ENCODE measurements around the gene MYL5. TPM values are rescaled to one million over a fixed set of nuclear protein-coding genes. Genes with fewer than 3 reads are reported as not detected.

MYL5 gene
- total and polyA plus RNA-seq, 12 donors, result 5.9 to 77.6 (median 21.5) TPM

GRCh38 chr4:653080-653821, 21.1 kb upstream of the MYL5 start:
- intact Hi-C loops (cut with DNase I), result no loop called here
- no peak for DNase-seq
- WGBS, 4 donors, result 80 to 95% (median 91%) methylated on average over 1 to 35 of the region's 35 CpGs
- Histone ChIP-seq H3K27ac (no peak overlapping the region), H3K4me3 (no peak overlapping the region), H3K27me3 (peaks cover 8% of the 10 kb centered on the region), H3K36me3 (replicated peaks in 1 of 2) (no peaks in the 10 kb centered on the region), H3K9me3 (replicated peaks in 1 of 3) (no peaks in the 10 kb centered on the region), H3K4me1 (replicated peaks in 1 of 2) (no peaks in the 10 kb centered on the region)
- TF ChIP-seq POLR2A (IDR thresholded peaks at IDR 0.05), result no peak
- no peak for TF ChIP-seq CTCF (IDR thresholded peaks at IDR 0.05)

- Histone ChIP-seq H3K4me1 (replicated peaks in 1 of 2) (no peaks in the 10 kb centered on the region), H3K9me3 (replicated peaks in 1 of 3) (no peaks in the 10 kb centered on the region), H3K27me3 (peaks cover 8% of the 10 kb centered on the region), H3K27ac (no peak overlapping the region), H3K36me3 (replicated peaks in 1 of 2) (no peaks in the 10 kb centered on the region), H3K4me3 (no peak overlapping the region)
- TF ChIP-seq POLR2A (IDR thresholded peaks at IDR 0.05), result no peak
- TF ChIP-seq CTCF (IDR thresholded peaks at IDR 0.05), result no peak
- no peak for DNase-seq
- 75 to 90% (median 89%) methylated on average over 13 to 29 of the region's 29 CpGs for WGBS, 4 donors
- intact Hi-C loops (cut with DNase I), result no loop called here
Measured at GRCh38 chr4:653831-654502, 20.4 kb upstream of the MYL5 start.

GRCh38 chr4:654503-654845, 19.9 kb upstream of the MYL5 start:
- no peak overlapping the region for H3K27ac ChIP-seq
- 87 to 93% (median 91%) methylated on average over 16 to 17 of the region's 17 CpGs for WGBS, 4 donors
- DNase-seq, result no peak
- H3K9me3 ChIP-seq (replicated peaks in 1 of 3), result no peaks in the 10 kb centered on the region
- H3K36me3 ChIP-seq (replicated peaks in 1 of 2), result no peaks in the 10 kb centered on the region
- H3K4me1 ChIP-seq (replicated peaks in 1 of 2), result no peaks in the 10 kb centered on the region
- intact Hi-C loops (cut with DNase I), result no loop called here
- peaks cover 8% of the 10 kb centered on the region for H3K27me3 ChIP-seq
- TF ChIP-seq POLR2A (IDR thresholded peaks at IDR 0.05) (no peak), CTCF (IDR thresholded peaks at IDR 0.05) (no peak)
- H3K4me3 ChIP-seq, result no peak overlapping the region

GRCh38 chr4:654871-655463, 19.4 kb upstream of the MYL5 start:
- no peak overlapping the region for H3K4me3 ChIP-seq
- H3K27ac ChIP-seq, result no peak overlapping the region
- no peak for DNase-seq
- H3K9me3 ChIP-seq (replicated peaks in 1 of 3), result no peaks in the 10 kb centered on the region
- intact Hi-C loops (cut with DNase I), result no loop called here
- H3K4me1 ChIP-seq (replicated peaks in 1 of 2), result no peaks in the 10 kb centered on the region
- no peaks in the 10 kb centered on the region for H3K36me3 ChIP-seq (replicated peaks in 1 of 2)
- TF ChIP-seq CTCF (IDR thresholded peaks at IDR 0.05) (no peak), POLR2A (IDR thresholded peaks at IDR 0.05) (no peak)
- WGBS, 4 donors, result 44 to 57% (median 48%) methylated on average over 4 to 17 of the region's 17 CpGs
- peaks cover 5% of the 10 kb centered on the region for H3K27me3 ChIP-seq
